Measurements from ENCODE around the gene IFI44.

The IFI44 gene

DNA sequence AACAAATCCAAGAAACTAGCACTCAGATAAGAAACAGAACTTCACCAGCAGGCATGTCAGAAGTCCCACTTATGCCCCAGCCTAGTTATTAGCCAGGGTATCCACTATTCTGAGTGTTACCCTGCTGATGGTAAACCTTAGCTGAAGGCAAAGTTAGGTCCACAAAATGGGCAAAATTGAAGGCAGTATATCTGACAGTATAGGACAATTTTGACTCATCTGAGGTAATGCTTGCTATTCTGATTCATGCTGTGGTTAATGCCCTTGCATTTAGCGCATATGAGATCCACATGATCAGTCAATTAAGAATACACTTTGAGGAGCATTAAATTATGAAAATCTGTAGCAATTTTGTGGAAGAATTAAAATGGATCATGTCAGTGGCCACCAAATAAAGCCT, 15.1 kb downstream of the IFI44 start:
- no peak for DNase-seq (ENCODE audit: extremely low read depth, low read depth)
- no peak overlapping the region for H3K4me3 ChIP-seq (replicated peaks; ENCODE audit: low read depth, low read length)
- TF ChIP-seq, protein P1, sequence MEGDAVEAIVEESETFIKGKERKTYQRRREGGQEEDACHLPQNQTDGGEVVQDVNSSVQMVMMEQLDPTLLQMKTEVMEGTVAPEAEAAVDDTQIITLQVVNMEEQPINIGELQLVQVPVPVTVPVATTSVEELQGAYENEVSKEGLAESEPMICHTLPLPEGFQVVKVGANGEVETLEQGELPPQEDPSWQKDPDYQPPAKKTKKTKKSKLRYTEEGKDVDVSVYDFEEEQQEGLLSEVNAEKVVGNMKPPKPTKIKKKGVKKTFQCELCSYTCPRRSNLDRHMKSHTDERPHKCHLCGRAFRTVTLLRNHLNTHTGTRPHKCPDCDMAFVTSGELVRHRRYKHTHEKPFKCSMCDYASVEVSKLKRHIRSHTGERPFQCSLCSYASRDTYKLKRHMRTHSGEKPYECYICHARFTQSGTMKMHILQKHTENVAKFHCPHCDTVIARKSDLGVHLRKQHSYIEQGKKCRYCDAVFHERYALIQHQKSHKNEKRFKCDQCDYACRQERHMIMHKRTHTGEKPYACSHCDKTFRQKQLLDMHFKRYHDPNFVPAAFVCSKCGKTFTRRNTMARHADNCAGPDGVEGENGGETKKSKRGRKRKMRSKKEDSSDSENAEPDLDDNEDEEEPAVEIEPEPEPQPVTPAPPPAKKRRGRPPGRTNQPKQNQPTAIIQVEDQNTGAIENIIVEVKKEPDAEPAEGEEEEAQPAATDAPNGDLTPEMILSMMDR (IDR thresholded peaks at IDR 0.05; ENCODE audit: low read depth, low read length, missing control alignments), result no peak

- no peak overlapping the region for H3K4me3 ChIP-seq (replicated peaks; ENCODE audit: low read depth, low read length)
- TF ChIP-seq, protein P1 (IDR thresholded peaks at IDR 0.05; ENCODE audit: low read depth, low read length, missing control alignments), result no peak
- no peak for DNase-seq (ENCODE audit: extremely low read depth, low read depth)
These were observed 16.2 kb downstream of the IFI44 start for GRCh38 chr1:78665809-78666208.

- no peak for DNase-seq (ENCODE audit: extremely low read depth, low read depth)
- TF ChIP-seq, protein P1 (IDR thresholded peaks at IDR 0.05; ENCODE audit: low read depth, low read length, missing control alignments), result no peak
- H3K4me3 ChIP-seq (replicated peaks; ENCODE audit: low read depth, low read length), result no peak overlapping the region
These were observed 18.3 kb downstream of the IFI44 start for GRCh38 chr1:78667939-78668338.

DNA sequence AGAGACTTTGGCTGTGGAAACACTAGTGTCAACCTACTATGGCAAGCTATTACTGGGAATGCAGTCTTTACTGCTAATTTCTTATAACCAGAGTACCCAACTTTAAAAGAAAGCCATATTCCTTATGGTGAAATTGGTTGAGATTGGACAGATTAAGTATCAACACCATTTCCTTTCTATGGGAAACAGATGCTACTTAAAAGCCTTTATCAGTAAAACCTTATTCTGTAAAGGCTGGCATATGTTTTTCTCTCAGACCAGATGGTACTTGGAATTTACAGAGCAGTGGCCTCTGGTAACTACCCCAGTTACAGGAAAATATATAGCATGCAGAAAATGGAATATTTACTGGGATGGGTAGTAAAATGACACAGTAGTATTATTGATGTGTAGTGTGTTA, 18.8 kb downstream of the IFI44 start:
- TF ChIP-seq, protein P1 (IDR thresholded peaks at IDR 0.05; ENCODE audit: low read depth, low read length, missing control alignments), result no peak

GRCh38 chr1:78672428-78672827, 22.8 kb downstream of the IFI44 start:
- TF ChIP-seq, protein P1 (IDR thresholded peaks at IDR 0.05; ENCODE audit: low read depth, low read length, missing control alignments), result no peak
- no peak overlapping the region for H3K4me3 ChIP-seq (replicated peaks; ENCODE audit: low read depth, low read length)
- DNase-seq (ENCODE audit: extremely low read depth, low read depth), result no peak

More for the DNA sequence above, 18.8 kb downstream of the IFI44 start:
- H3K4me3 ChIP-seq (replicated peaks; ENCODE audit: low read depth, low read length), result no peak overlapping the region
- DNase-seq (ENCODE audit: extremely low read depth, low read depth), result no peak

- H3K4me3 ChIP-seq (replicated peaks; ENCODE audit: low read depth, low read length), result no peak overlapping the region
- no peak for DNase-seq (ENCODE audit: extremely low read depth, low read depth)
- TF ChIP-seq, protein P1 (IDR thresholded peaks at IDR 0.05; ENCODE audit: low read depth, low read length, missing control alignments), result no peak
These were observed 23.5 kb downstream of the IFI44 start for GRCh38 chr1:78673120-78673519.

GRCh38 chr1:78676347-78676982, 26.8 kb downstream of the IFI44 start:
- TF ChIP-seq, protein P1 (IDR thresholded peaks at IDR 0.05; ENCODE audit: low read depth, low read length, missing control alignments), result peak; percentile 66
- no peak for DNase-seq (ENCODE audit: extremely low read depth, low read depth)
- H3K4me3 ChIP-seq (replicated peaks; ENCODE audit: low read depth, low read length), result no peak overlapping the region
